AG04450 (cell line): Measurements from ENCODE around the gene SCN2B. TPM values are rescaled to one million over a fixed set of nuclear protein-coding genes. Genes with fewer than 3 reads are reported as not detected.

Experiments
- CTCF ChIA-PET: fragments of 300-600, 350-600 bp; formaldehyde crosslinking; extraction: SDS; loops from one replicate; lab custom pipeline; 2022; ENCODE audit warnings: antibody characterized with exemption, inconsistent platforms; lab: Charles Lee
- POLR2A ChIA-PET: fragments of 350-600 bp; formaldehyde crosslinking; extraction: SDS; loops from one replicate; lab custom pipeline; 2021; ENCODE audit warnings: antibody characterized with exemption, inconsistent platforms; lab: Yijun Ruan, JAX
- DNase-seq: peaks from one replicate; pipeline ENCODE4 v3.0.0-alpha.2; 2011; ENCODE audit warnings: low read depth, low spot score
- H3K27ac ChIP-seq: one replicate; pipeline ENCODE4 v1.5.1; 2012; ENCODE audit warnings: low read depth, low read length, control low read depth
- H3K27me3 ChIP-seq: one replicate; pipeline ENCODE4 v1.6.0; 2012; ENCODE audit warnings: low read length; ENCODE audit not compliant: control insufficient read depth, insufficient read depth
- H3K4me3 ChIP-seq: 2 replicates; pipeline ENCODE4 v1.5.1; 2011; ENCODE audit warnings: mild to moderate bottlenecking, low read depth, low read length, control low read depth
- H3K9me3 ChIP-seq: 2 replicates; pipeline ENCODE4 v1.5.1; 2012; ENCODE audit warnings: low read length; ENCODE audit not compliant: control insufficient read depth, insufficient read depth
- CTCF ChIP-seq: IDR thresholded peaks from 2 replicates; pipeline ENCODE4 v1.5.1; 2011; ENCODE audit warnings: low read depth, low read length, control low read depth, inconsistent platforms
- polyA plus RNA-seq: library from polyadenylated mRNA; depleted of rRNA; stranded (reverse); fragments of >200 nt; gene quantifications from 2 replicates; pipeline ENCODE4 v1.2.3, GENCODE V29; 2011

The SCN2B gene
- polyA plus RNA-seq, 1 experiment, result 0.01 TPM

GRCh38 chr11:118162846-118163245 lies 13.6 kb downstream of the SCN2B start:
- DNase-seq, result no peak
- CTCF ChIA-PET, result interaction anchor here (0.7 to 0.9 kb wide), 2 partner anchors 9 to 36 kb away, joined by 3 to 5 read pairs; no protein-coding TSS in a partner anchor
- TF ChIP-seq CTCF, result no peak
- peaks cover 22% of the 10 kb centered on the region for H3K27me3 ChIP-seq
- no peak overlapping the region for H3K27ac ChIP-seq
- H3K9me3 ChIP-seq, result no peaks in the 10 kb centered on the region
- H3K4me3 ChIP-seq, result no peak overlapping the region
- POLR2A ChIA-PET, result no interaction called here

- DNase-seq, result no peak
- Histone ChIP-seq H3K4me3 (no peak overlapping the region), H3K27me3 (peaks cover 32% of the 10 kb centered on the region), H3K27ac (no peak overlapping the region), H3K9me3 (no peaks in the 10 kb centered on the region)
- ChIA-PET CTCF (no interaction called here), POLR2A (no interaction called here)
- no peak for TF ChIP-seq CTCF
Measured at GRCh38 chr11:118161786-118162185, 14.7 kb downstream of the SCN2B start.

- peaks cover 67% of the 10 kb centered on the region for H3K27me3 ChIP-seq
- DNase-seq, result no peak
- CTCF ChIA-PET, result interaction anchor here (2.6 kb wide), 1 partner anchor 14 kb away, joined by 18 read pairs; no protein-coding TSS in a partner anchor
Measured at GRCh38 chr11:118157186-118157895, 19.1 kb downstream of the SCN2B start.

GRCh38 chr11:118156531-118157185 lies 19.8 kb downstream of the SCN2B start:
- Histone ChIP-seq H3K9me3 (no peaks in the 10 kb centered on the region), H3K4me3 (no peak overlapping the region), H3K27ac (no peak overlapping the region), H3K27me3 (peaks cover 74% of the 10 kb centered on the region)
- DNase-seq, result no peak
- TF ChIP-seq CTCF, result no peak
- ChIA-PET CTCF (interaction anchor here (2.6 kb wide), 1 partner anchor 15 kb away, joined by 18 read pairs; no protein-coding TSS in a partner anchor), POLR2A (no interaction called here)

More at GRCh38 chr11:118157186-118157895, 19.1 kb downstream of the SCN2B start:
- no peak for TF ChIP-seq CTCF
- POLR2A ChIA-PET, result no interaction called here
- Histone ChIP-seq H3K4me3 (no peak overlapping the region), H3K9me3 (no peaks in the 10 kb centered on the region), H3K27ac (no peak overlapping the region)
